Heart right ventricle (tissue), 16 donors: ENCODE measurements around the gene ACSM6. TPM values are rescaled to one million over a fixed set of nuclear protein-coding genes. Genes with fewer than 3 reads are reported as not detected.

Source experiments
- ATAC-seq, 8 donors: fragments of 200-7000 bp; cut with Tn5 transposase; one replicate each; pipeline ENCODE4 v1.9.1; 2020; ENCODE audit warnings: mild to moderate bottlenecking in 8 of 8, moderate library complexity in 8 of 8, moderate number of reproducible peaks in 1 of 8
- DNase-seq, 2 donors: peaks; one replicate each; pipeline ENCODE4 v3.0.0-alpha.2; 2020
- H3K27ac ChIP-seq, 10 donors: fragments of 200-600 bp; sonication (generic) in 2 of 10; one replicate each; pipeline versions ENCODE4 v1.5.0 to v1.8.0; 2020 to 2022; ENCODE audit warnings: mild to moderate bottlenecking in 3 of 10
- H3K27me3 ChIP-seq, 7 donors: fragments of 200-600 bp; one replicate each; pipeline ENCODE4 v1.8.0; 2021 to 2022; ENCODE audit warnings: mild to moderate bottlenecking in 2 of 7
- H3K36me3 ChIP-seq, 9 donors: fragments of 200-600 bp; sonication (generic) in 1 of 9; one replicate each; pipeline versions ENCODE4 v1.5.0 to v1.8.0; 2020 to 2022; ENCODE audit warnings: mild to moderate bottlenecking in 2 of 9
- H3K4me1 ChIP-seq, 9 donors: fragments of 200-600 bp; sonication (generic) in 1 of 9; one replicate each; pipeline versions ENCODE4 v1.5.0 to v1.8.0; 2020 to 2022; ENCODE audit warnings: mild to moderate bottlenecking in 4 of 9
- H3K4me3 ChIP-seq, 10 donors: fragments of 200-600 bp; sonication (generic) in 2 of 10; one replicate each; pipeline versions ENCODE4 v1.5.0 to v1.8.0; 2020 to 2022; ENCODE audit warnings: mild to moderate bottlenecking in 7 of 10, moderate library complexity in 2 of 10
- H3K9me3 ChIP-seq, 11 donors: fragments of 200-600 bp in 10 of 11; sonication (generic) in 2 of 11; one replicate each; pipeline versions ENCODE4 v1.5.0 to v1.8.0; 2013 to 2022; ENCODE audit warnings: mild to moderate bottlenecking in 2 of 11, control low read depth in 1 of 11, moderate library complexity in 1 of 11
- WGBS, 2 donors: extraction: QIAGEN DNeasy Blood & Tissue Kit; methylation state at CpG; one replicate each; pipeline ENCODE4 v1.1.7; 2013; ENCODE audit warnings: inconsistent platforms in 1 of 2; 5-methylcytosine and 5-hydroxymethylcytosine counted together
- intact Hi-C, 10 donors: fragments of 100-400 bp; cut with DNase I; formaldehyde crosslinking; loops; one replicate each; pipeline versions ENCODE4 v1.11.1 to v1.14.2; 2022
- polyA plus RNA-seq, 2 donors: library from polyadenylated mRNA; stranded (reverse); fragments of 200-250 nt; gene quantifications; one replicate each; pipeline ENCODE4 v1.2.3, GENCODE V29; 2013
- total RNA-seq, 10 donors: library from RNA; stranded (reverse); fragmentation: NEBNext Ultra II Directional in 3 of 10; extraction: Animal tissue kit (Norgen Biotek cat#: 25700) in 3 of 10; gene quantifications; one replicate each; pipeline versions ENCODE4 v1.2.1 to v1.2.4, GENCODE V29; 2021 to 2023
- TF ChIP-seq, protein P1 (sequence below), 9 donors: fragments of 200-600 bp; sonication (generic) in 2 of 9; IDR thresholded peaks; one replicate each; pipeline versions ENCODE4 v1.5.0 to v1.8.0; 2021 to 2022; ENCODE audit warnings: antibody characterized with exemption in 9 of 9, mild to moderate bottlenecking in 5 of 9, moderate library complexity in 1 of 9
- donor health status: Arrhythmogenic right ventricular cardiomyopathy.
- donor health status: ischemic (EF 13 %, LVEDD 7.1; RV severe dilation, severe dysfunction).
- donor health status: healthy with polysubstance abuse.
- donor health status: DM: no; HTN: yes; CAD: no.
- donor health status: DM: no; HTN: no; CAD: no.
- donor health status: ischemic (EF 25% LVEDD 6.9; RV normal size, moderate dysfunction).
- donor health status: ischemic (EF 25% LVEDD 5.7; RV mildly dilated, moderate dysfunction).
- donor health status: healthy.
- donor health status: DM: yes; HTN: yes; CAD: no.
- donor health status: Ischemic cardiomyopathy.
- donor health status: ischemic (EF 35%, LVEDD 5.7; RV mildly dilated, moderate dysfunction).
- donor health status: nonischemic (EF 11% LVEDD 7.7; RV severe dilation, severe dysfunction).
- donor health status: DM: yes; HTN: yes; CAD: no.
- donor health status: PGD.
- donor health status: ischemic (EF 29% LVEDD 5.4; RV normal size, mild dysfunction).
- donor health status: nonischemic (EF 23%, LVEDD 6.1; RV moderate dilation, normal function).

ACSM6 gene
- total and polyA plus RNA-seq, 12 donors = not detected

DNA sequence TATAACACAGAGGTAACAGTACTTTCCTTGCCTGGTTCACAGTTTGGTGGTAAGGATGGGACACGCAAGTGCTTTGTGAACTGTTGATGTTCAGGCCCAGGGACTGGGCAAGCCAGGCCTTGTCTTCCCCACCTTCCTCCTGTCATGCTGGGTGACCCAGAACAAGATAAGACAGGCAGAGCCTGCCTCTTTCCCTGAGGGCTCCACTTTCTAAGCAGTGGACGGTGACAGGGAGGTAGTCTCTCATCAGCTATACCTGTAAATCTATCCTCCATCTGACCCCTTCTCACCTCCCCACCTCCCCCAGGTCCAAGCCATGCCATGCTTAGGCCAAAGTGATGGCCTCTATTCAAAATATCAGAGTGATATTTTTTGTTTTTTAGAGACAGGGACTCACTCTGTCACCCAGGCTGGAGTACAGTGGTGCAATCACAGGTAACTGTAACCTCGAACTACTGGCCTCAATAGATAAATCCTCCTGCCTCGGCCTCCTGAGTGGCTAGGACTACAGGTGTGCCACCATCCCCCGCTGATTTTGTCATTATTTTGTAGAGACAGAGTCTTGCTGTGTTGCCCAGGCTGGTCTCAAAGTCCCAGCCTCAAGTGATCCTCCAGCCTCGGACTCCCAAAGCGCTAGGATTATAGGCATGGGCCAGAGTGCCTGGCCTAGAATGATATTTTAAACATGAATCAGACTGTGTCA is 54.0 kb downstream of the ACSM6 start:
- peak overlapping the region; percentile 13 to 79 (median 52) for H3K27ac ChIP-seq
- H3K4me3 ChIP-seq = no peak overlapping the region
- peaks cover 10 to 73% (median 53%) of the 10 kb centered on the region in 9 donors for H3K4me1 ChIP-seq
- WGBS, 2 donors = 81 to 85% methylated on average over 7 of the region's 7 CpGs
- DNase-seq = no peak
- no peaks in the 10 kb centered on the region for H3K9me3 ChIP-seq
- peaks cover 0 to 77% (median 25%) of the 10 kb centered on the region in 9 donors for H3K36me3 ChIP-seq
- ATAC-seq = peak; percentile 39 to 83 (median 60)
- TF ChIP-seq, protein P1, sequence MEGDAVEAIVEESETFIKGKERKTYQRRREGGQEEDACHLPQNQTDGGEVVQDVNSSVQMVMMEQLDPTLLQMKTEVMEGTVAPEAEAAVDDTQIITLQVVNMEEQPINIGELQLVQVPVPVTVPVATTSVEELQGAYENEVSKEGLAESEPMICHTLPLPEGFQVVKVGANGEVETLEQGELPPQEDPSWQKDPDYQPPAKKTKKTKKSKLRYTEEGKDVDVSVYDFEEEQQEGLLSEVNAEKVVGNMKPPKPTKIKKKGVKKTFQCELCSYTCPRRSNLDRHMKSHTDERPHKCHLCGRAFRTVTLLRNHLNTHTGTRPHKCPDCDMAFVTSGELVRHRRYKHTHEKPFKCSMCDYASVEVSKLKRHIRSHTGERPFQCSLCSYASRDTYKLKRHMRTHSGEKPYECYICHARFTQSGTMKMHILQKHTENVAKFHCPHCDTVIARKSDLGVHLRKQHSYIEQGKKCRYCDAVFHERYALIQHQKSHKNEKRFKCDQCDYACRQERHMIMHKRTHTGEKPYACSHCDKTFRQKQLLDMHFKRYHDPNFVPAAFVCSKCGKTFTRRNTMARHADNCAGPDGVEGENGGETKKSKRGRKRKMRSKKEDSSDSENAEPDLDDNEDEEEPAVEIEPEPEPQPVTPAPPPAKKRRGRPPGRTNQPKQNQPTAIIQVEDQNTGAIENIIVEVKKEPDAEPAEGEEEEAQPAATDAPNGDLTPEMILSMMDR (IDR thresholded peaks at IDR 0.05) = no peak
- H3K27me3 ChIP-seq = no peaks in the 10 kb centered on the region
- intact Hi-C loops = loop anchor here in 9 of 10 donors (2.0 to 10.0 kb wide), 9 partner anchors 39 to 357 kb away; partner anchors contain the start of gene PDLIM1 (in 4 of the 9)

DNA sequence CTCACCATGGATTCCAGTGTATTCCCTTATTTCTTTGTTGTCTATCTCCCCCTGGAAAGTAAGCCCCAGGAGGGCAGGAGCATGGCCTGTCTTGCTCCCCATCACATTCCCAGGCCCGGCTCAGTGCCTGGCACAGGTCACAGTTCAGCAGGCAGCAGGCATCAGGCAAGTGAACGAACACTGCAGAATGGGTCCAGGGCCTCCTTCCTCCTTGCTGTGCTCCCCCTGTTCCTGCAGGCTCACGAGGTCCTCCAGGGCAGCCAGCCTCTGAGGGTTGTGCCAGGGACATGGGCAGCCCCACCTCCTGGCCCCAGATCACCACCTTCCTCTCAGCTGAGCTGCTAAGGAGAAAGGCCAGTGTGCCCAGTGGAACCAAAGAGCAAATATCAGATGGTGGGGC is 55.0 kb downstream of the ACSM6 start:
- Histone ChIP-seq H3K4me1 (peaks cover 10 to 72% (median 58%) of the 10 kb centered on the region in 9 donors), H3K4me3 (no peak overlapping the region), H3K27me3 (no peaks in the 10 kb centered on the region), H3K36me3 (peaks cover 0 to 71% (median 20%) of the 10 kb centered on the region in 9 donors), H3K27ac (peak overlapping the region in 8 of 10 donors; percentile 1 to 79 (median 58)), H3K9me3 (no peaks in the 10 kb centered on the region)
- ATAC-seq (peak; percentile 57 to 86 (median 76)), DNase-seq (peak; percentile 54 to 59)
- 56 to 67% methylated on average over 3 of the region's 3 CpGs for WGBS, 2 donors
- intact Hi-C loops = loop anchor here in 7 of 10 donors (5.0 to 10.0 kb wide), 7 partner anchors 38 to 356 kb away; partner anchors contain the start of gene PDLIM1 (in 1 of the 7)
- TF ChIP-seq, protein P1 (IDR thresholded peaks at IDR 0.05) = no peak

DNA sequence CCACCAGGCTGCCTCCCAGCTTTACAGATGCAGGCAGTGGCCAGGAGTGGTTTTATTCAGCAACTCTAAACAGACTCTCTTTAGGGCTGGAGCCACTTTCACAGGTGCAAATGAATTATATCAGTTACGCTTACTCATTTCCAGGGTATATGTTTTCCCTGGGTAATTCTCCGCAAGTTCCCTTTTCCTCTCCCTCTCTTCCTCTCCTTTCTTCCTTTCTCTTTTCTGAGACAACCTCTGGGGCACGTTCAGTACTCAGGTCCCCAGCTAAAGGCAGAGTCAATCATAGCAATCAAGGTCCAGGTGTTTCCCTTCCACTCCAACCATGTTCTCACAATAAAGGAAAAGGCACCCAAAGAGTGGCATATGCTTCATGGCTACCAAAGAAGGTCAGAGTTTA is 55.4 kb downstream of the ACSM6 start:
- Histone ChIP-seq H3K36me3 (peaks cover 0 to 69% (median 17%) of the 10 kb centered on the region in 9 donors), H3K27me3 (no peaks in the 10 kb centered on the region), H3K9me3 (no peaks in the 10 kb centered on the region), H3K4me1 (peaks cover 10 to 74% (median 60%) of the 10 kb centered on the region in 9 donors), H3K27ac (peak overlapping the region in 8 of 10 donors; percentile 1 to 79 (median 54)), H3K4me3 (no peak overlapping the region)
- WGBS, 2 donors = 78 to 81% methylated on average over 3 of the region's 3 CpGs
- ATAC-seq = no peak
- DNase-seq = no peak
- intact Hi-C loops = loop anchor here in 7 of 10 donors (5.0 to 10.0 kb wide), 7 partner anchors 38 to 355 kb away; partner anchors contain the start of gene PDLIM1 (in 1 of the 7)
- TF ChIP-seq, protein P1 (IDR thresholded peaks at IDR 0.05) = no peak

DNA sequence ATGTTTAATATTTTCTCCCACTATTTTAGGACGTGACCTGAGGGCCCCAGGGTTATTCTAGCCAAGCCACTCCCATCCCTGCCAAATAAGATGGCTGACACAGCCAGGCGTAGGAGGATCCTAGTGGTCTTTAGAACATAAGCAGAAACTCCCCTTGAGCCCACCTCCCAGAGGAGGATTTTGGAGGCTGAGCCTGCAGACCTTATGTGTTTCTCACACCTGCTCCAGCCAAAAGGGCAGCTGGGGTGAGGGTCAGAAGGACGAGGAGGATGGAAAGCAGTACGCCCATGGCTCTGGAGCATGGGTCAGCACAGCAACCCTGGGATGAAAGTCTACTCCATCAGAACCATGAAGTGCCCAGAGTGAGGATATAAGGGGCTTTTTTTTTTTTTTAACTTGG is 56.8 kb downstream of the ACSM6 start:
- no peaks in the 10 kb centered on the region for H3K27me3 ChIP-seq
- intact Hi-C loops = loop anchor here in 1 of 10 donors (5.0 kb wide), 1 partner anchor 36 kb away; no protein-coding TSS in a partner anchor
- H3K4me3 ChIP-seq = no peak overlapping the region
- TF ChIP-seq, protein P1 (IDR thresholded peaks at IDR 0.05) = no peak
- ATAC-seq (no peak), DNase-seq (no peak)
- peaks cover 0 to 58% (median 5%) of the 10 kb centered on the region in 9 donors for H3K36me3 ChIP-seq
- H3K27ac ChIP-seq = peak overlapping the region in 3 of 10 donors; percentile 47 to 55 (median 47)
- peaks cover 0 to under 1% (median 0%) of the 10 kb centered on the region in 11 donors for H3K9me3 ChIP-seq
- WGBS, 2 donors = 59 to 66% methylated on average over 4 of the region's 4 CpGs
- H3K4me1 ChIP-seq = peaks cover 10 to 77% (median 66%) of the 10 kb centered on the region in 9 donors
